Measurements from ENCODE around the gene CD163L1. TPM values are rescaled to one million over a fixed set of nuclear protein-coding genes. Genes with fewer than 3 reads are reported as not detected.
"Not testable (repeated sequence)": the region's sequence is repeated elsewhere in the genome, so short reads cannot be mapped to it uniquely, and the experiment has no call there.

Gene CD163L1
- total and polyA plus RNA-seq, 8 donors: 0.58 to 99.5 (median 5.5) TPM

GRCh38 chr12:7444537-7444936 is 584 bp upstream of the CD163L1 start:
- Histone ChIP-seq H3K27ac (no peak overlapping the region), H3K9me3 (peaks cover 0 to 11% (median 8%) of the 10 kb centered on the region in 4 donors), H3K27me3 (peaks cover 0 to 22% (median 14%) of the 10 kb centered on the region in 3 donors), H3K4me3 (no peak overlapping the region), H3K36me3 (no peaks in the 10 kb centered on the region), H3K4me1 (peaks cover 0 to 4% (median 0%) of the 10 kb centered on the region in 4 donors)
- intact Hi-C loops (cut with DNase I; ENCODE audit: low total_unique reads): no loop called here
- TF ChIP-seq POLR2A (IDR thresholded peaks at IDR 0.05) (no peak), POLR2AphosphoS5 (IDR thresholded peaks at IDR 0.05) (no peak), EP300 (IDR thresholded peaks at IDR 0.05) (no peak)
- no peak for DNase-seq
- 62 to 80% (median 67%) methylated on average over 4 of the region's 4 CpGs for WGBS, 5 donors

- H3K4me3 ChIP-seq: no peak overlapping the region
- WGBS, 5 donors: 90 to 96% (median 93%) methylated on average over 1 of the region's 1 CpG
- no peak overlapping the region for H3K27ac ChIP-seq
- intact Hi-C loops (cut with DNase I; ENCODE audit: low total_unique reads): no loop called here
- no peak for DNase-seq
- no peaks in the 10 kb centered on the region for H3K36me3 ChIP-seq
- peaks cover 0 to 11% (median 9%) of the 10 kb centered on the region in 4 donors for H3K9me3 ChIP-seq
- peaks cover 0 to 4% (median 0%) of the 10 kb centered on the region in 4 donors for H3K4me1 ChIP-seq
- H3K27me3 ChIP-seq: peaks cover 0 to 31% (median 15%) of the 10 kb centered on the region in 3 donors
- no peak for TF ChIP-seq EP300 (IDR thresholded peaks at IDR 0.05)
- TF ChIP-seq POLR2A (IDR thresholded peaks at IDR 0.05): no peak
- no peak for TF ChIP-seq CTCF (IDR thresholded peaks at IDR 0.05)
- TF ChIP-seq POLR2AphosphoS5 (IDR thresholded peaks at IDR 0.05): no peak
These were observed 2.7 kb downstream of the CD163L1 start for GRCh38 chr12:7441216-7441615.

GRCh38 chr12:7439579-7440505 is 4.1 kb downstream of the CD163L1 start:
- peaks cover 0 to 4% (median 0%) of the 10 kb centered on the region in 4 donors for H3K4me1 ChIP-seq
- H3K27ac ChIP-seq: peak overlapping the region in 1 of 5 donors; percentile 17
- peak in 1 of 2 donors; percentile 69 for DNase-seq
- TF ChIP-seq EP300 (IDR thresholded peaks at IDR 0.05) (no peak), POLR2AphosphoS5 (IDR thresholded peaks at IDR 0.05) (no peak), POLR2A (IDR thresholded peaks at IDR 0.05) (no peak), CTCF (IDR thresholded peaks at IDR 0.05) (no peak)
- no peaks in the 10 kb centered on the region for H3K36me3 ChIP-seq
- H3K27me3 ChIP-seq: peaks cover 0 to 31% (median 15%) of the 10 kb centered on the region in 3 donors
- 13 to 27% (median 21%) methylated on average over 46 to 84 of the region's 84 CpGs for WGBS, 5 donors
- peaks cover 0 to 11% (median 9%) of the 10 kb centered on the region in 4 donors for H3K9me3 ChIP-seq
- peak overlapping the region; percentile 18 to 32 (median 30) for H3K4me3 ChIP-seq
- intact Hi-C loops (cut with DNase I; ENCODE audit: low total_unique reads): no loop called here

GRCh38 chr12:7438291-7438995 is 5.5 kb downstream of the CD163L1 start:
- H3K4me3 ChIP-seq; intact Hi-C loops (cut with DNase I; ENCODE audit: low total_unique reads); H3K4me1 ChIP-seq; DNase-seq; H3K27ac ChIP-seq; H3K36me3 ChIP-seq: not testable (repeated sequence)
- H3K27me3 ChIP-seq: peaks cover 0 to 31% (median 15%) of the 10 kb centered on the region in 3 donors
- H3K9me3 ChIP-seq: peaks cover 0 to 11% (median 9%) of the 10 kb centered on the region in 4 donors
- WGBS, 5 donors: 85 to 93% (median 87%) methylated on average over 8 of the region's 8 CpGs

GRCh38 chr12:7437494-7437893 is 6.5 kb downstream of the CD163L1 start:
- 84 to 91% (median 87%) methylated on average over 3 of the region's 3 CpGs for WGBS, 5 donors
- H3K4me3 ChIP-seq; H3K4me1 ChIP-seq; intact Hi-C loops (cut with DNase I; ENCODE audit: low total_unique reads); H3K36me3 ChIP-seq; H3K27ac ChIP-seq; DNase-seq: not testable (repeated sequence)
- Histone ChIP-seq H3K27me3 (peaks cover 0 to 31% (median 15%) of the 10 kb centered on the region in 3 donors), H3K9me3 (peaks cover 0 to 11% (median 9%) of the 10 kb centered on the region in 4 donors)

Data from stomach (tissue), 9 donors.